ENCODE results near the gene RAD23B.

DNA sequence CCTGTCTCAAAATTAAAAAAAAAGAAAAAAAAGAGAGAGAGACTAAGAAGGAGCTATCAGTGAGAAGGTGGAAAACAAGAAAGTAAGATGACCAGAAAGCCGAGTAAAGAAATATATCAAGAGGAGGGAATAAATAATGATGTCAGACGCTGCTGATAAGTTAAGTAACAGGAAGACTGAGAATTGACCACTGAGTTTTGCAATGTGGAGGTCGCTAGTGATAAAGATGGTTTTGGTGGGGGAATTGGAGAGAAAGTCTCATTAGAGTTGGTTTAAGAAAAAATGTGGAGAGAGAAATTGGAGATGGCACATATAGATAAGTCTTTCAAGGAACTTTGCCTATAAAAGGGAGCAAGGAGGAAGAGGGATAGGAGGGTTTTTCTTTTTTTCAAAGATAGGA, 91.9 kb downstream of the RAD23B start:
- TF ChIP-seq, protein P1, sequence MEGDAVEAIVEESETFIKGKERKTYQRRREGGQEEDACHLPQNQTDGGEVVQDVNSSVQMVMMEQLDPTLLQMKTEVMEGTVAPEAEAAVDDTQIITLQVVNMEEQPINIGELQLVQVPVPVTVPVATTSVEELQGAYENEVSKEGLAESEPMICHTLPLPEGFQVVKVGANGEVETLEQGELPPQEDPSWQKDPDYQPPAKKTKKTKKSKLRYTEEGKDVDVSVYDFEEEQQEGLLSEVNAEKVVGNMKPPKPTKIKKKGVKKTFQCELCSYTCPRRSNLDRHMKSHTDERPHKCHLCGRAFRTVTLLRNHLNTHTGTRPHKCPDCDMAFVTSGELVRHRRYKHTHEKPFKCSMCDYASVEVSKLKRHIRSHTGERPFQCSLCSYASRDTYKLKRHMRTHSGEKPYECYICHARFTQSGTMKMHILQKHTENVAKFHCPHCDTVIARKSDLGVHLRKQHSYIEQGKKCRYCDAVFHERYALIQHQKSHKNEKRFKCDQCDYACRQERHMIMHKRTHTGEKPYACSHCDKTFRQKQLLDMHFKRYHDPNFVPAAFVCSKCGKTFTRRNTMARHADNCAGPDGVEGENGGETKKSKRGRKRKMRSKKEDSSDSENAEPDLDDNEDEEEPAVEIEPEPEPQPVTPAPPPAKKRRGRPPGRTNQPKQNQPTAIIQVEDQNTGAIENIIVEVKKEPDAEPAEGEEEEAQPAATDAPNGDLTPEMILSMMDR (IDR thresholded peaks at IDR 0.05): no peak
- no peak for TF ChIP-seq TCF7L2 (IDR thresholded peaks at IDR 0.05; ENCODE audit: low read depth, low read length)
- TF ChIP-seq, protein P2, sequence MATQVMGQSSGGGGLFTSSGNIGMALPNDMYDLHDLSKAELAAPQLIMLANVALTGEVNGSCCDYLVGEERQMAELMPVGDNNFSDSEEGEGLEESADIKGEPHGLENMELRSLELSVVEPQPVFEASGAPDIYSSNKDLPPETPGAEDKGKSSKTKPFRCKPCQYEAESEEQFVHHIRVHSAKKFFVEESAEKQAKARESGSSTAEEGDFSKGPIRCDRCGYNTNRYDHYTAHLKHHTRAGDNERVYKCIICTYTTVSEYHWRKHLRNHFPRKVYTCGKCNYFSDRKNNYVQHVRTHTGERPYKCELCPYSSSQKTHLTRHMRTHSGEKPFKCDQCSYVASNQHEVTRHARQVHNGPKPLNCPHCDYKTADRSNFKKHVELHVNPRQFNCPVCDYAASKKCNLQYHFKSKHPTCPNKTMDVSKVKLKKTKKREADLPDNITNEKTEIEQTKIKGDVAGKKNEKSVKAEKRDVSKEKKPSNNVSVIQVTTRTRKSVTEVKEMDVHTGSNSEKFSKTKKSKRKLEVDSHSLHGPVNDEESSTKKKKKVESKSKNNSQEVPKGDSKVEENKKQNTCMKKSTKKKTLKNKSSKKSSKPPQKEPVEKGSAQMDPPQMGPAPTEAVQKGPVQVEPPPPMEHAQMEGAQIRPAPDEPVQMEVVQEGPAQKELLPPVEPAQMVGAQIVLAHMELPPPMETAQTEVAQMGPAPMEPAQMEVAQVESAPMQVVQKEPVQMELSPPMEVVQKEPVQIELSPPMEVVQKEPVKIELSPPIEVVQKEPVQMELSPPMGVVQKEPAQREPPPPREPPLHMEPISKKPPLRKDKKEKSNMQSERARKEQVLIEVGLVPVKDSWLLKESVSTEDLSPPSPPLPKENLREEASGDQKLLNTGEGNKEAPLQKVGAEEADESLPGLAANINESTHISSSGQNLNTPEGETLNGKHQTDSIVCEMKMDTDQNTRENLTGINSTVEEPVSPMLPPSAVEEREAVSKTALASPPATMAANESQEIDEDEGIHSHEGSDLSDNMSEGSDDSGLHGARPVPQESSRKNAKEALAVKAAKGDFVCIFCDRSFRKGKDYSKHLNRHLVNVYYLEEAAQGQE (IDR thresholded peaks at IDR 0.05; ENCODE audit: insufficient read depth in 1 of 2, low read depth in 2 of 2, low read length in 1 of 2): no peak
